Lung (tissue), 12 donors: Measurements from ENCODE around the gene CIAO3. TPM values are rescaled to one million over a fixed set of nuclear protein-coding genes. Genes with fewer than 3 reads are reported as not detected.

Source experiments
- ATAC-seq: fragments of 200-7000 bp; cut with Tn5 transposase; one replicate; pipeline ENCODE4 v1.9.1; 2020; ENCODE audit warnings: moderate number of reproducible peaks; ENCODE audit not compliant: insufficient read depth, low FRiP score
- DNase-seq, 3 donors: peaks; one replicate each; pipeline ENCODE4 v3.0.0-alpha.2; 2013 to 2017
- H3K27ac ChIP-seq, 2 donors: one replicate each; pipeline ENCODE4 v1.5.1; 2013; ENCODE audit warnings: mild to moderate bottlenecking in 2 of 2, moderate library complexity in 2 of 2, control low read depth in 1 of 2, inconsistent platforms in 1 of 2, low read depth in 1 of 2, low read length in 1 of 2
- H3K27me3 ChIP-seq, 3 donors: one replicate each; pipeline ENCODE4 v1.5.1; 2013; ENCODE audit warnings: low read length in 2 of 3; ENCODE audit not compliant: control insufficient read depth in 3 of 3, insufficient read depth in 3 of 3
- H3K36me3 ChIP-seq, 4 donors: one replicate each; pipeline ENCODE4 v1.5.1; 2013; ENCODE audit warnings: low read length in 4 of 4, mild to moderate bottlenecking in 1 of 4, moderate library complexity in 1 of 4; ENCODE audit not compliant: control insufficient read depth in 4 of 4, insufficient read depth in 4 of 4
- H3K4me1 ChIP-seq, 5 donors: one replicate each; pipeline ENCODE4 v1.5.1; 2013; ENCODE audit warnings: low read length in 5 of 5, mild to moderate bottlenecking in 2 of 5, moderate library complexity in 1 of 5; ENCODE audit not compliant: control insufficient read depth in 5 of 5, insufficient read depth in 5 of 5
- H3K4me3 ChIP-seq: one replicate; pipeline ENCODE4 v1.5.1; 2013; ENCODE audit warnings: mild to moderate bottlenecking, control low read depth, moderate library complexity
- H3K9ac ChIP-seq, 2 donors: one replicate each; pipeline ENCODE4 v1.5.1; 2013; ENCODE audit warnings: low read length in 2 of 2, control low read depth in 1 of 2; ENCODE audit not compliant: insufficient read depth in 1 of 2
- H3K9me3 ChIP-seq, 4 donors: one replicate each; pipeline ENCODE4 v1.5.1; 2013; ENCODE audit warnings: low read length in 3 of 4, mild to moderate bottlenecking in 1 of 4, moderate library complexity in 1 of 4; ENCODE audit not compliant: control insufficient read depth in 4 of 4, insufficient read depth in 3 of 4
- WGBS, 2 donors: extraction: QIAGEN DNeasy Blood & Tissue Kit; methylation state at CpG; one replicate each; pipeline ENCODE4 v1.1.7; 2013; 5-methylcytosine and 5-hydroxymethylcytosine counted together
- polyA plus RNA-seq, 2 donors: library from polyadenylated mRNA; stranded (reverse); fragments of 200-250 nt; gene quantifications; one replicate each; pipeline ENCODE4 v1.2.1, GENCODE V29; 2013
- total RNA-seq, 2 donors: library from RNA; depleted of rRNA in 1 of 2; stranded (reverse); fragments of >200 nt in 1 of 2; gene quantifications; one replicate each; pipeline ENCODE4 v1.2.1, GENCODE V29; 2014 to 2021
- TF ChIP-seq, protein P1 (sequence below): IDR thresholded peaks from 2 replicates; pipeline ENCODE4 v1.5.1; 2012; ENCODE audit warnings: mild to moderate bottlenecking; ENCODE audit errors: control extremely low read depth, extremely low read depth
- donor health status: control.
- donor health status: control.
- donor health status: Bipolar disorder and iron deficiency.
- donor health status: healthy.
- donor health status: DM: yes; HTN: yes; CAD: no.

The CIAO3 gene
- total and polyA plus RNA-seq, 4 donors: 21.0 to 40.6 (median 30.7) TPM

DNA sequence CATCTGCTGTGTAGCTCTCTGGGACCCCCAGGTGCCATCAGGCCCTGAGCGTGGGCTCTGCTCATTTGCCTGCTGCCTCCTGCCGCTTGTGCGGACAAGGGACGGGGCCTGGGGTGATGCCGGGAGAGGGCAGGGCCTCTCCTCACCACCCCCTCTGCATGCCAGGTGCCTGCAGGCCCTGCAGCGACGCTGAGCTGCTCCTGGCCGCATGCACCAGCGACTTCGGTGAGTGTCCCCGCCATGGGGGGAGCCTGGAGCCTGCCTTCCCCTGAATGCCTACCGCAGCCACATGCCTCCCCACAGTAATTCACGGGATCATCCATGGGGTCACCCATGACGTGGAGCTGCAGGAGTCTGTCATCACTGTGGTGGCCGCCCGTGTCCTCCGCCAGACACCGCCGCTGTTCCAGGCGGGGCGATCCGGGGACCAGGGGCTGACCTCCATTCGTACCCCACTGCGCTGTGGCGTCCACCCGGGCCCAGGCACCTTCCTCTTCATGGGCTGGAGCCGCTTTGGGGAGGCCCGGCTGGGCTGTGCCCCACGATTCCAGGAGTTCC lies 23.9 kb downstream of the CIAO3 start:
- Histone ChIP-seq H3K27me3 (peaks cover 0 to 9% (median 0%) of the 10 kb centered on the region in 3 donors), H3K4me1 (peaks cover 0 to 30% (median 13%) of the 10 kb centered on the region in 5 donors), H3K36me3 (no peaks in the 10 kb centered on the region), H3K9me3 (no peaks in the 10 kb centered on the region), H3K4me3 (no peak overlapping the region), H3K9ac (no peak overlapping the region), H3K27ac (no peak overlapping the region)
- 89 to 91% methylated on average over 29 of the region's 29 CpGs for WGBS, 2 donors
- TF ChIP-seq, protein P1, sequence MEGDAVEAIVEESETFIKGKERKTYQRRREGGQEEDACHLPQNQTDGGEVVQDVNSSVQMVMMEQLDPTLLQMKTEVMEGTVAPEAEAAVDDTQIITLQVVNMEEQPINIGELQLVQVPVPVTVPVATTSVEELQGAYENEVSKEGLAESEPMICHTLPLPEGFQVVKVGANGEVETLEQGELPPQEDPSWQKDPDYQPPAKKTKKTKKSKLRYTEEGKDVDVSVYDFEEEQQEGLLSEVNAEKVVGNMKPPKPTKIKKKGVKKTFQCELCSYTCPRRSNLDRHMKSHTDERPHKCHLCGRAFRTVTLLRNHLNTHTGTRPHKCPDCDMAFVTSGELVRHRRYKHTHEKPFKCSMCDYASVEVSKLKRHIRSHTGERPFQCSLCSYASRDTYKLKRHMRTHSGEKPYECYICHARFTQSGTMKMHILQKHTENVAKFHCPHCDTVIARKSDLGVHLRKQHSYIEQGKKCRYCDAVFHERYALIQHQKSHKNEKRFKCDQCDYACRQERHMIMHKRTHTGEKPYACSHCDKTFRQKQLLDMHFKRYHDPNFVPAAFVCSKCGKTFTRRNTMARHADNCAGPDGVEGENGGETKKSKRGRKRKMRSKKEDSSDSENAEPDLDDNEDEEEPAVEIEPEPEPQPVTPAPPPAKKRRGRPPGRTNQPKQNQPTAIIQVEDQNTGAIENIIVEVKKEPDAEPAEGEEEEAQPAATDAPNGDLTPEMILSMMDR: no peak
- DNase-seq: no peak
- no peak for ATAC-seq

GRCh38 chr16:716200-716568 lies 24.6 kb downstream of the CIAO3 start:
- H3K4me3 ChIP-seq: peak overlapping the region; percentile 7
- H3K9ac ChIP-seq: no peak overlapping the region
- TF ChIP-seq, protein P1: no peak
- peaks cover 0 to 26% (median 13%) of the 10 kb centered on the region in 5 donors for H3K4me1 ChIP-seq
- no peaks in the 10 kb centered on the region for H3K36me3 ChIP-seq
- no peaks in the 10 kb centered on the region for H3K9me3 ChIP-seq
- no peak overlapping the region for H3K27ac ChIP-seq
- ATAC-seq (no peak), DNase-seq (peak; percentile 64 to 74 (median 72))
- H3K27me3 ChIP-seq: peaks cover 0 to 9% (median 0%) of the 10 kb centered on the region in 3 donors
- WGBS, 2 donors: 24 to 39% methylated on average over 8 to 12 of the region's 12 CpGs

DNA sequence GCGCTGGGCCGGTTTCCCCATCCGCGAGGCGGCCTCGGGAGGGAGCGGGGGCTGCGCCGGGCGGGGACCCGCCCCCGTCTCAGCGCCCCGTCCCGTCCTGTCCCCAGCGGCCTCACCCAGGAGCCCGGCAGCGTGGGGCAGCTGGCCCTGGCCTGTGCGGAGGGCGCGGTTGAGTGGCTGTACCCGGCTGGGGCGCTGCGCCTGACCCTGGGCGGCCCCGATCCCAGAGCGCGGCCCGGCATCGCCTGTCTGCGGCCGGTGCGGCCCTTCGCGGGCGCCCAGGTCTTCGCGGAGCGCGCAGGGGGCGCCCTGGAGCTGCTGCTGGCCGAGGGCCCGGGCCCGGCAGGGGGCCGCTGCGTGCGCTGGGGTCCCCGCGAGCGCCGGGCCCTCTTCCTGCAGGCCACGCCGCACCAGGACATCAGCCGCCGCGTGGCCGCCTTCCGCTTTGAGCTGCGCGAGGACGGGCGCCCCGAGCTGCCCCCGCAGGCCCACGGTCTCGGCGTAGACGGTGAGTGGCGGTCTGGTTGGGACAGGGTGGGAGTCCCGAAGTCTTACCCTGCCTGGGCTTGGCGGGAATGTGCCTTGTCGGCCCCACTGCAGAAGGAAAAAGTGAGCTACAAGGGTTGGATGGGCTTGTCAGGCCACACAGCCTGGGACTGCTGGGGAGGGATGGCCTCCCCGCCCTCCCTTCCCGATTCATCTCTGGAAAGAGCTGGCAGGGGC lies 25.2 kb downstream of the CIAO3 start:
- TF ChIP-seq, protein P1: no peak
- H3K27ac ChIP-seq: peak overlapping the region in 1 of 2 donors; percentile 13
- H3K4me1 ChIP-seq: peaks cover 0 to 24% (median 13%) of the 10 kb centered on the region in 5 donors
- 2% methylated on average over 50 to 74 of the region's 74 CpGs for WGBS, 2 donors
- H3K4me3 ChIP-seq: peak overlapping the region; percentile 62
- H3K27me3 ChIP-seq: peaks cover 0 to 9% (median 0%) of the 10 kb centered on the region in 3 donors
- no peaks in the 10 kb centered on the region for H3K9me3 ChIP-seq
- no peak for ATAC-seq
- DNase-seq: peak in 2 of 3 donors; percentile 9 to 36
- H3K36me3 ChIP-seq: no peaks in the 10 kb centered on the region
- no peak overlapping the region for H3K9ac ChIP-seq
